ENCODE measurements around the gene P4HB.

- TF ChIP-seq TCF12 (IDR thresholded peaks at IDR 0.05) (no peak), MAX (IDR thresholded peaks at IDR 0.05; ENCODE audit: low read depth) (no peak), CHD2 (IDR thresholded peaks at IDR 0.05; ENCODE audit: low read length, partially characterized antibody) (no peak), CTCF (IDR thresholded peaks at IDR 0.05) (no peak), SIN3A (IDR thresholded peaks at IDR 0.05; ENCODE audit: borderline replicate concordance, low read depth, low read length) (no peak), USF1 (IDR thresholded peaks at IDR 0.05; ENCODE audit: borderline replicate concordance, low read depth) (no peak), ELF1 (IDR thresholded peaks at IDR 0.05) (no peak), GABPA (IDR thresholded peaks at IDR 0.05; ENCODE audit: low read depth) (no peak), FOSL2 (IDR thresholded peaks at IDR 0.05; ENCODE audit: borderline replicate concordance, low read depth) (no peak), REST (IDR thresholded peaks at IDR 0.05; ENCODE audit: low read depth, low read length) (no peak)
Observed at GRCh38 chr17:81841866-81842265, 18.5 kb downstream of the P4HB start.

Data from SK-N-SH (cell line).